GM12878 (cell line): ENCODE results near the gene KMO. TPM values are rescaled to one million over a fixed set of nuclear protein-coding genes. Genes with fewer than 3 reads are reported as not detected.

ENCODE experiments used
- ATAC-seq: fragments of 200-7000 bp; cut with Tn5 transposase; 3 replicates; pipeline ENCODE4 v1.9.1; 2020; ENCODE audit warnings: mild to moderate bottlenecking, moderate library complexity
- BruUV-seq: library from RNA; stranded (reverse); fragments of 400-500 nt; replicated peaks from 2 replicates; lab custom pipeline; 2021; lab: Mats Ljungman, UMichigan
- CTCF ChIA-PET: fragments of 300-600 bp; sonication (Branson Sonifier 250); formaldehyde crosslinking; extraction: SDS; loops from one replicate; lab custom pipeline; 2021; ENCODE audit warnings: inconsistent platforms; lab: Yijun Ruan, JAX
- POLR2A ChIA-PET: fragments of 350-600 bp; formaldehyde crosslinking; extraction: SDS; loops from one replicate; lab custom pipeline; 2021; ENCODE audit warnings: inconsistent platforms; lab: Charles Lee
- RAD21 ChIA-PET: fragments of 300-600 bp; sonication (Branson Sonifier 250); formaldehyde crosslinking; loops from one replicate; lab custom pipeline; 2023; ENCODE audit warnings: antibody characterized with exemption; ENCODE audit not compliant: unreplicated experiment; lab: Charles Lee
- SMC1A ChIA-PET: fragments of 300-600 bp; sonication (Branson Sonifier 250); formaldehyde crosslinking; loops from one replicate; lab custom pipeline; 2023; ENCODE audit not compliant: unreplicated experiment, uncharacterized antibody; lab: Charles Lee
- DNase-seq: peaks from one replicate; pipeline ENCODE4 v3.0.0-alpha.2; 2011; ENCODE audit warnings: low read depth, low spot score
- FAIRE-seq: peaks from 3 replicates; lab custom pipeline; 2011; peaks lifted over from hg19 to GRCh38; lab: Jason Lieb, UNC
- H2AFZ ChIP-seq: 2 replicates; pipeline ENCODE4 v1.6.0; 2011; ENCODE audit warnings: low read depth, low read length, control low read depth; ENCODE audit not compliant: control insufficient read depth
- H3K27ac ChIP-seq: 2 replicates; pipeline ENCODE4 v1.5.1; 2011; ENCODE audit warnings: control low read depth; ENCODE audit not compliant: control insufficient read depth, insufficient read depth
- H3K27me3 ChIP-seq, 2 experiments: replicated peaks in 1 of 2; 2 replicates each; pipeline versions ENCODE4 v1.6.0 to v1.6.1; 2011; ENCODE audit warnings: low read length in 1 of 2; ENCODE audit not compliant: control insufficient read depth in 2 of 2, insufficient read depth in 2 of 2
- H3K36me3 ChIP-seq, 2 experiments: 2 replicates each; pipeline ENCODE4 v1.5.1; 2011; ENCODE audit warnings: low read length in 1 of 2; ENCODE audit not compliant: control insufficient read depth in 2 of 2, insufficient read depth in 2 of 2
- H3K4me1 ChIP-seq: 2 replicates; pipeline ENCODE4 v1.6.1; 2011; ENCODE audit warnings: mild to moderate bottlenecking, low read length, moderate library complexity, mixed read lengths; ENCODE audit not compliant: control insufficient read depth, insufficient read depth
- H3K4me2 ChIP-seq: 2 replicates; pipeline ENCODE4 v1.6.0; 2011; ENCODE audit warnings: control low read depth; ENCODE audit not compliant: control insufficient read depth, insufficient read depth
- H3K4me3 ChIP-seq: fragments of 200-600 bp; sonication (generic); 2 replicates; pipeline ENCODE4 v1.5.1; 2016
- H3K79me2 ChIP-seq: 2 replicates; pipeline ENCODE4 v1.6.0; 2011; ENCODE audit warnings: low read length; ENCODE audit not compliant: control insufficient read depth, insufficient read depth
- H3K9ac ChIP-seq: 2 replicates; pipeline ENCODE4 v1.8.0; 2011; ENCODE audit warnings: low read length, control low read depth, mixed read lengths; ENCODE audit not compliant: control insufficient read depth, insufficient read depth
- H3K9me3 ChIP-seq: replicated peaks from 3 replicates; pipeline ENCODE4 v1.5.1; 2011; ENCODE audit warnings: mild to moderate bottlenecking, low read length; ENCODE audit not compliant: control insufficient read depth, insufficient read depth
- H4K20me1 ChIP-seq: 2 replicates; pipeline ENCODE4 v1.6.0; 2011; ENCODE audit not compliant: control insufficient read depth, insufficient read depth
- KAT2A ChIP-seq: conservative IDR thresholded peaks from 2 replicates; pipeline ENCODE4 v1.6.1; 2011; ENCODE audit warnings: low read depth, low read length; ENCODE audit not compliant: control insufficient read depth
- MEF2A ChIP-seq: IDR thresholded peaks from 2 replicates; pipeline ENCODE4 v1.6.1; 2011; ENCODE audit warnings: low read depth, mild to moderate bottlenecking, low read length, moderate library complexity; ENCODE audit not compliant: insufficient read depth
- MEF2B ChIP-seq: fragments of 450-650 bp; IDR thresholded peaks from 2 replicates; pipeline ENCODE4 v1.6.1; 2018; ENCODE audit warnings: mild to moderate bottlenecking, moderate library complexity; ENCODE audit not compliant: partially characterized antibody, poor library complexity, severe bottlenecking
- NFYA ChIP-seq: IDR thresholded peaks from 2 replicates; pipeline ENCODE4 v1.6.1; 2011; ENCODE audit warnings: low read depth, mild to moderate bottlenecking, low read length, improper control_type of control experiment, borderline replicate concordance
- NFYB ChIP-seq: IDR thresholded peaks from 2 replicates; pipeline ENCODE4 v1.6.1; 2011; ENCODE audit warnings: low read depth, mild to moderate bottlenecking, low read length, improper control_type of control experiment, moderate library complexity; ENCODE audit not compliant: insufficient read depth
- RAD21 ChIP-seq: IDR thresholded peaks from 2 replicates; pipeline ENCODE4 v1.6.1; 2011; ENCODE audit warnings: mild to moderate bottlenecking, low read depth, low read length, moderate library complexity; ENCODE audit not compliant: insufficient read depth
- RFX5 ChIP-seq: IDR thresholded peaks from 2 replicates; pipeline ENCODE4 v1.6.1; 2011; ENCODE audit warnings: low read depth, low read length, improper control_type of control experiment
- RUNX3 ChIP-seq: IDR thresholded peaks from 2 replicates; pipeline ENCODE4 v1.6.1; 2012; ENCODE audit warnings: low read length, inconsistent platforms
- SIX5 ChIP-seq: IDR thresholded peaks from 2 replicates; pipeline ENCODE4 v1.6.1; 2011; ENCODE audit warnings: mild to moderate bottlenecking, low read depth, low read length, moderate library complexity; ENCODE audit not compliant: severe bottlenecking
- SREBF1 ChIP-seq: IDR thresholded peaks from 2 replicates; pipeline ENCODE4 v1.6.1; 2012; ENCODE audit warnings: mild to moderate bottlenecking, low read length
- SUPT20H ChIP-seq: IDR thresholded peaks from 2 replicates; pipeline ENCODE4 v1.6.1; 2011; ENCODE audit warnings: low read depth, mild to moderate bottlenecking, low read length, moderate library complexity, borderline replicate concordance; ENCODE audit not compliant: control insufficient read depth
- ZSCAN29 ChIP-seq: fragments of 450-650 bp; IDR thresholded peaks from 2 replicates; pipeline ENCODE4 v1.6.1; 2017; ENCODE audit warnings: mild to moderate bottlenecking, moderate library complexity
- WGBS: methylation state at CpG from one replicate; pipeline ENCODE4 v1.1.6; 2016; ENCODE audit warnings: low lambda C conversion rate; ENCODE audit not compliant: insufficient replicate concordance, insufficient coverage; ENCODE audit errors: missing lambda C conversion rate; 5-methylcytosine and 5-hydroxymethylcytosine counted together
- in situ Hi-C: fragments of 300-500 bp; cut with MboI; formaldehyde crosslinking; loops from 9 replicates; pipeline ENCODE4 v1.14.3; 2018; ENCODE audit warnings: mixed read lengths
- intact Hi-C: fragments of 100-400 bp; cut with micrococcal nuclease; formaldehyde crosslinking; loops from one replicate; pipeline ENCODE4 v1.14.2; 2022; ENCODE audit not compliant: unreplicated experiment
- polyA plus RNA-seq, 11 experiments: library from polyadenylated mRNA; depleted of rRNA in 4 of 11; unstranded in 6 of 11; stranded (reverse) in 5 of 11; fragments of >200 nt; fragmentation: Nextera tagmentation in 4 of 11; fragmentation: Illumina TruSeq in 1 of 11; extraction: Ambion mirVana in 4 of 11; extraction: Trizol in 1 of 11; gene quantifications; 1 replicate in 1 of 11; 2 replicates in 10 of 11; pipeline versions ENCODE4 v1.2.1 to v1.2.3, GENCODE V29; 2011 to 2016; ENCODE audit warnings: inconsistent platforms in 2 of 11, missing spikeins in 2 of 11, low read depth in 1 of 11
- total RNA-seq, 4 experiments: library from RNA; depleted of rRNA in 3 of 4; stranded (reverse); fragments of >200 nt in 3 of 4; fragmentation: Illumina TruSeq in 1 of 4; extraction: Trizol in 1 of 4; gene quantifications; 2 replicates each; pipeline versions ENCODE4 v1.2.1 to v1.2.3, GENCODE V29; 2013 to 2021
- TF ChIP-seq, protein P1 (sequence below): fragments of 450-650 bp; formaldehyde crosslinking; IDR thresholded peaks from 2 replicates; pipeline ENCODE4 v1.5.0; 2022; ENCODE audit warnings: mild to moderate bottlenecking, missing genetic modification characterization
- TF ChIP-seq, protein P2 (sequence below): fragments of 450-650 bp; IDR thresholded peaks from 2 replicates; pipeline ENCODE4 v1.6.1; 2018; ENCODE audit warnings: mild to moderate bottlenecking, low read depth, moderate library complexity; ENCODE audit not compliant: partially characterized antibody

Gene KMO
- total and polyA plus RNA-seq, 10 of the 15 experiments (the other 5 are each of a cell fraction or from before 2014, with no cell fraction given) = 0.68 to 5.9 (median 1.5) TPM

DNA sequence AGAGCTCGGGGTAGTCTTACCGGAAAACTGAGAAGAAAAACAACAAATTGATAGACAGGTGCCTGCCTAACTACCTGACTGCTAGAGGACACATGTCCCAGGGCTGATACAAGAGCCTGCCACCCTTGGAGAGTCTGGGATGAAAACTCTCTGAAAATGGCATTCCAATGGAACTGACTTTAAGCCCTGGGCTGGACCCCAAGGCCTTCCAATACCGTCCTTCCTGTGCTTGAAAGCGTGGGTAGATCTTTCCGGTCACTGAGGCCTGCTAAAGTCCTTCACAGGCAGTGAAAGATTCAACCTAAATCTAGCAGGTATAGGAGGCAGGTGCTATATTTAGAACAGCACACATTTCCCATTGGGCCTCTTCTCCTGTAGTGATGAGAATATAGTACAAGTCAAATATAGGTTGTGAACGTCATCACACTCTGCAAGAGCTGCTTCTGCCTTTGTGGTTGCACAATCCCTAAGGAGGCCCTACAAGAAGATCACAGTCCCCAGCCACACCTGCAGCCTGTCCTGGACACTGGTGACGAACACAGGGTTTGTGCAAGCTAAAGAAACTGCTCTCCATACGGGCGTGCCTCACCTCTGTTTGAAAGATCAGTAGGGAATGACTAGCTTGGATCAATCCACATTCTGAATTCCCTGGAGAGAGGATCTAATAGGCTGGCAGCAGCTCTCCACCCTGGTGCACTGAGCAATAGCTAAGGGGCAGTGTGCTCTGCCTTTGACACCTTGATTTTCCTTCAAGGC is 108.9 kb downstream of the KMO start (continued):
- TF ChIP-seq MEF2B (no peak), MEF2A (no peak), RUNX3 (no peak)
- TF ChIP-seq, protein P1, sequence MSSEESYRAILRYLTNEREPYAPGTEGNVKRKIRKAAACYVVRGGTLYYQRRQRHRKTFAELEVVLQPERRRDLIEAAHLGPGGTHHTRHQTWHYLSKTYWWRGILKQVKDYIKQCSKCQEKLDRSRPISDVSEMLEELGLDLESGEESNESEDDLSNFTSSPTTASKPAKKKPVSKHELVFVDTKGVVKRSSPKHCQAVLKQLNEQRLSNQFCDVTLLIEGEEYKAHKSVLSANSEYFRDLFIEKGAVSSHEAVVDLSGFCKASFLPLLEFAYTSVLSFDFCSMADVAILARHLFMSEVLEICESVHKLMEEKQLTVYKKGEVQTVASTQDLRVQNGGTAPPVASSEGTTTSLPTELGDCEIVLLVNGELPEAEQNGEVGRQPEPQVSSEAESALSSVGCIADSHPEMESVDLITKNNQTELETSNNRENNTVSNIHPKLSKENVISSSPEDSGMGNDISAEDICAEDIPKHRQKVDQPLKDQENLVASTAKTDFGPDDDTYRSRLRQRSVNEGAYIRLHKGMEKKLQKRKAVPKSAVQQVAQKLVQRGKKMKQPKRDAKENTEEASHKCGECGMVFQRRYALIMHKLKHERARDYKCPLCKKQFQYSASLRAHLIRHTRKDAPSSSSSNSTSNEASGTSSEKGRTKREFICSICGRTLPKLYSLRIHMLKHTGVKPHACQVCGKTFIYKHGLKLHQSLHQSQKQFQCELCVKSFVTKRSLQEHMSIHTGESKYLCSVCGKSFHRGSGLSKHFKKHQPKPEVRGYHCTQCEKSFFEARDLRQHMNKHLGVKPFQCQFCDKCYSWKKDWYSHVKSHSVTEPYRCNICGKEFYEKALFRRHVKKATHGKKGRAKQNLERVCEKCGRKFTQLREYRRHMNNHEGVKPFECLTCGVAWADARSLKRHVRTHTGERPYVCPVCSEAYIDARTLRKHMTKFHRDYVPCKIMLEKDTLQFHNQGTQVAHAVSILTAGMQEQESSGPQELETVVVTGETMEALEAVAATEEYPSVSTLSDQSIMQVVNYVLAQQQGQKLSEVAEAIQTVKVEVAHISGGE = no peak
- TF ChIP-seq, all 136 proteins: peak for 0

DNA sequence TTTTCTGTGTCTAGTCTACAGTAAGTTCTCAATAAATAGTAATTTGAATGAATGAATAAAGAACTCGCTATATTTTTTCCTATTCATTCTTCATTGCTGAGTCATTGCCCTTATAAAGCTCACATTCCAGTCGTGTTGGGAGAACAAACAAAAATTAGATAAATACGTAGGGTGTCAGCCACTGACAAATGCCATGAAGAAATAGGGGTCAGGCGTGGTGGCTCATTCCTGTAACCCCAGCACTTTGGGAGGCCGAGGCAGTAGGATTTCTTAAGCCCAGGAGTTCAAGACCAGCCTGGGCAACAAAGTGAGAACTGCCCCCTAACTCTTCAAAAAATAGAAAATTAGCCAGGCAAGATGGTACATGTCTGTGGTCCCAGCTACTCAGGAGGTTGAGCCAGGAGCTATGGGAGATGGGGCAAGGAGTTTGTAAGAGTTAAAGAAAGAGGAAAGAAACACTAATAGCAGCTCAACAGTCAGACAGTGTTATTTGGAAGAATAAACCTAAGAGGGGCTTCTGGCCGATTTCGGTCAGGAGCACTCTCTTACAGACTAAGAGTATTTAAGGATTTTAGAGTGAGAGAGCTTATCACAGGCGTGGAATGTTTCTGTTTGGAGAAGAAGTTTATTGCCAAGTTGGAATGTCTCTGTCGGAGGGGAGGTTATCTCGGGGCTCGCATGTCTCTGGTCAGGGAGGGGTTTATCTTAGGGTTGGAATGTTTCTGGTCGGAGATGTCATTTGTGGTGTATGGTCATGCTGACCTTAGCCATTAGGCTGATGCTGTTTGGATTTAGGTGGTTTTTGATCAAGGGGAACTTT is 109.8 kb downstream of the KMO start:
- 81% methylated on average over 12 of the region's 12 CpGs for WGBS
- no peak overlapping the region for H2AFZ ChIP-seq
- H3K36me3 ChIP-seq = no peaks in the 10 kb centered on the region
- H4K20me1 ChIP-seq = no peaks in the 10 kb centered on the region
- H3K27ac ChIP-seq = no peak overlapping the region
- H3K9ac ChIP-seq = no peak overlapping the region
- no peak overlapping the region for H3K4me3 ChIP-seq
- RAD21 ChIA-PET = no interaction called here
- H3K4me1 ChIP-seq = peaks cover 5% of the 10 kb centered on the region; the same call in 1 of the 2 replicates
- DNase-seq (no peak), FAIRE-seq (no peak), ATAC-seq (no peak)
- H3K9me3 ChIP-seq = no peaks in the 10 kb centered on the region; the same call in 2 of the 3 replicates
- intact Hi-C loops (no loop called here), in situ Hi-C loops (no loop called here)
- no peak overlapping the region for H3K4me2 ChIP-seq
- SMC1A ChIA-PET = interaction anchor here (0.8 kb wide), 1 partner anchor 45 kb away, joined by 3 read pairs; no protein-coding TSS in a partner anchor
- H3K79me2 ChIP-seq = peaks cover 28% of the 10 kb centered on the region
- no peaks in the 10 kb centered on the region for H3K27me3 ChIP-seq
- POLR2A ChIA-PET = no interaction called here
- BruUV-seq = no TSS peak
- CTCF ChIA-PET = interaction anchor here (0.5 to 1.0 kb wide), 2 partner anchors 30 to 46 kb away, joined by 3 read pairs; no protein-coding TSS in a partner anchor
- TF ChIP-seq SREBF1 (no peak), SUPT20H (no peak), SIX5 (no peak), NFYB (no peak), RFX5 (no peak), RAD21 (no peak), KAT2A (no peak), NFYA (no peak), ZSCAN29 (no peak)
- TF ChIP-seq, protein P2, sequence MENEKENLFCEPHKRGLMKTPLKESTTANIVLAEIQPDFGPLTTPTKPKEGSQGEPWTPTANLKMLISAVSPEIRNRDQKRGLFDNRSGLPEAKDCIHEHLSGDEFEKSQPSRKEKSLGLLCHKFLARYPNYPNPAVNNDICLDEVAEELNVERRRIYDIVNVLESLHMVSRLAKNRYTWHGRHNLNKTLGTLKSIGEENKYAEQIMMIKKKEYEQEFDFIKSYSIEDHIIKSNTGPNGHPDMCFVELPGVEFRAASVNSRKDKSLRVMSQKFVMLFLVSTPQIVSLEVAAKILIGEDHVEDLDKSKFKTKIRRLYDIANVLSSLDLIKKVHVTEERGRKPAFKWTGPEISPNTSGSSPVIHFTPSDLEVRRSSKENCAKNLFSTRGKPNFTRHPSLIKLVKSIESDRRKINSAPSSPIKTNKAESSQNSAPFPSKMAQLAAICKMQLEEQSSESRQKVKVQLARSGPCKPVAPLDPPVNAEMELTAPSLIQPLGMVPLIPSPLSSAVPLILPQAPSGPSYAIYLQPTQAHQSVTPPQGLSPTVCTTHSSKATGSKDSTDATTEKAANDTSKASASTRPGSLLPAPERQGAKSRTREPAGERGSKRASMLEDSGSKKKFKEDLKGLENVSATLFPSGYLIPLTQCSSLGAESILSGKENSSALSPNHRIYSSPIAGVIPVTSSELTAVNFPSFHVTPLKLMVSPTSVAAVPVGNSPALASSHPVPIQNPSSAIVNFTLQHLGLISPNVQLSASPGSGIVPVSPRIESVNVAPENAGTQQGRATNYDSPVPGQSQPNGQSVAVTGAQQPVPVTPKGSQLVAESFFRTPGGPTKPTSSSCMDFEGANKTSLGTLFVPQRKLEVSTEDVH = no peak
